AG04449 (cell line): ENCODE measurements around the gene SCN8A.
A peak's percentile ranks its signal among the peaks of the same experiment; 100 is the strongest.

Experiments
- CTCF ChIA-PET: fragments of 350-600 bp; formaldehyde crosslinking; extraction: SDS; loops from one replicate; lab custom pipeline; 2021; ENCODE audit warnings: antibody characterized with exemption; lab: Yijun Ruan, JAX
- POLR2A ChIA-PET: fragments of 400-600, 350-600 bp; formaldehyde crosslinking; extraction: SDS; loops from one replicate; lab custom pipeline; 2020; ENCODE audit warnings: antibody characterized with exemption, inconsistent platforms; lab: Yijun Ruan, JAX
- DNase-seq: peaks from one replicate; pipeline ENCODE4 v3.0.0-alpha.2; 2010; ENCODE audit warnings: low read depth, low spot score
- H3K4me3 ChIP-seq: 2 replicates; pipeline ENCODE4 v1.5.1; 2011; ENCODE audit warnings: low read depth, mild to moderate bottlenecking, control low read depth, low read length
- CTCF ChIP-seq: IDR thresholded peaks from one replicate; pipeline ENCODE4 v1.5.1; 2011; ENCODE audit warnings: mild to moderate bottlenecking, moderate library complexity, low read length, control low read depth, inconsistent platforms; ENCODE audit not compliant: insufficient read depth; ENCODE audit errors: missing control alignments

The SCN8A gene

GRCh38 chr12:51579321-51579850 is 11.6 kb upstream of the SCN8A start:
- POLR2A ChIA-PET, result no interaction called here

GRCh38 chr12:51589060-51589459 is 2.0 kb upstream of the SCN8A start:
- POLR2A ChIA-PET, result no interaction called here
- no peak for TF ChIP-seq CTCF
- CTCF ChIA-PET, result interaction anchor here (2.0 kb wide), 1 partner anchor 11 kb away, joined by 8 read pairs; no protein-coding TSS in a partner anchor
- DNase-seq, result no peak
- no peak overlapping the region for H3K4me3 ChIP-seq

More at GRCh38 chr12:51579321-51579850, 11.6 kb upstream of the SCN8A start:
- no peak overlapping the region for H3K4me3 ChIP-seq
- no peak for DNase-seq
- TF ChIP-seq CTCF, result no peak
- CTCF ChIA-PET, result interaction anchor here (1.5 kb wide), 1 partner anchor 11 kb away, joined by 8 read pairs; no protein-coding TSS in a partner anchor

GRCh38 chr12:51589557-51590176 is 1.4 kb upstream of the SCN8A start:
- H3K4me3 ChIP-seq, result peak overlapping the region; percentile 90
- TF ChIP-seq CTCF, result no peak
- DNase-seq, result no peak
- POLR2A ChIA-PET, result no interaction called here
- CTCF ChIA-PET, result interaction anchor here (0.7 to 2.0 kb wide), 14 partner anchors 8 to 239 kb away, joined by 3 to 10 read pairs (median 3); no protein-coding TSS in a partner anchor

- no peak for DNase-seq
Measured at GRCh38 chr12:51590347-51591015, 552 bp upstream of the SCN8A start.

GRCh38 chr12:51592034-51592705 is 1.1 kb downstream of the SCN8A start:
- no peak for TF ChIP-seq CTCF
- CTCF ChIA-PET, result interaction anchor here (0.8 to 1.8 kb wide), 10 partner anchors 9 to 102 kb away, joined by 3 to 8 read pairs (median 3); no protein-coding TSS in a partner anchor
- POLR2A ChIA-PET, result interaction anchor here (0.9 to 1.7 kb wide), 5 partner anchors 28 to 229 kb away, joined by 3 to 6 read pairs (median 5); no protein-coding TSS in a partner anchor
- peak; percentile 64 for DNase-seq
- H3K4me3 ChIP-seq, result peak overlapping the region; percentile 90

More at GRCh38 chr12:51590347-51591015, 552 bp upstream of the SCN8A start:
- peak overlapping the region; percentile 90 for H3K4me3 ChIP-seq
- TF ChIP-seq CTCF, result peak; percentile 73
- POLR2A ChIA-PET, result no interaction called here
- CTCF ChIA-PET, result interaction anchor here (0.6 to 2.0 kb wide), 22 partner anchors 9 to 238 kb away, joined by 3 to 10 read pairs (median 3); no protein-coding TSS in a partner anchor
